GM18508 (cell line): ENCODE measurements around the gene ADH4.
"Not testable (repeated sequence)": the region's sequence is repeated elsewhere in the genome, so short reads cannot be mapped to it uniquely, and the experiment has no call there.

ENCODE experiments used
- ATAC-seq: cut with Tn5 transposase; IDR thresholded peaks from one replicate; pipeline ENCODE4 v1.9.1; 2021; ENCODE audit warnings: moderate number of reproducible peaks; ENCODE audit not compliant: insufficient read depth, unreplicated experiment

Gene ADH4

DNA sequence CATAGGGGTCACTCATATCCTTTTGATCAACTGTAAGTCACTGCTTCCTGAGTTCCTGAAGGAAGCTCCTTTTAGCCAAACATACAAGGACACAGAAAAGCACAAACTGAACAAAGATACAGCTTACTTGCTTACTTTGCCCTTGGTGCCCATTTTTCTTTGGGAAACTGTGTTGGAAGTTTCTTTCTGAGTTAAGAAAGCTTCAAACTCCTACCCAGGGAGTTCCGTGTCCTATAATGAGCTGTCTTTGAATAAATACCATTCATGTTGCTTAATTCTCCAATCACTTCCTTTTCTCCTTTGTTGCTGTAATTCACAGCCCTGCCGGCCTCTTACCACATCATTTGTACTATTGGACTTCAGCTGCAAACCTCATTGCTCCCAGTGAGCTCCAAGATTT lies at the start of gene ADH4:
Gene ADH4, minus strand, starts transcription at position 228 of the 400 bp plus-strand sequence. Its CDS starts 75 bp downstream, at position 153.
- no peak for ATAC-seq

DNA sequence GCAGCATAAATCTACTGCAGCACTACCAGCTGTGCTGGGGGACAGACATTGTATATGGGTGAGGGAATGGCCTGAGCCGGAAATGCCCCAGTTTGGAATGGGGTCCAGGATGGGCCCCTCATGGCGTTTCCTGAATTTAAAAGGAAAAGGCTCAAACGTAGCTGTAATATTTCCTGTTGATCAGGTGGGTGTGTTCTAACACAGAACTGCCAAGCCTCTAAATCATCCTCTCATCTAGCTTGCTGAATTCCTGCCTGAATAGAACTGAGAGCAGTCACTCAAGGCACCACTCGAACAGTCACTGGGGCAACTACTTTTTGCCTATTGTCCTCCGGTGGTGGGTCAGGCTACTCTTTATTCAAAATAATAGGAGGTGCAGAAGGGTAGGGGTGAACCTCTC lies 46.2 kb upstream of the ADH4 start:
- ATAC-seq = no peak

DNA sequence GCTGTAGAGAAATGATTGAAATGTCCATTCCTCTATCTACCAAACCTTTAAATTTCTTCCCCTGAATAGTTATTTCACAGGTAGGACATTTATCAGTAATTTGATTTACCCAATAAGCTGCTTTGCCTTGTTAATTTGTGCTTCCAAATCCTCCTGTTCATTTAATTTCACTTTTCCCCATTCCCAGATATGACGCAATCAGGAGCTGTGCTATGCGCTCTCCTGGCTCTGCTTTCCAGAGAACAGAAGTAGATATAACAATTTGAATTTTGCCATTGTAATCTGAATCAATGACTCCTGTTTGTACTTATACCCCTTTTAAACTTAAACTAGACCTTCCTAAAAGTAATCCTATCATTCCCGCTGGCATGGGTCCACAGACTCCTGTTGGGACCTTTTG lies 45.8 kb upstream of the ADH4 start:
- ATAC-seq = not testable (repeated sequence)

DNA sequence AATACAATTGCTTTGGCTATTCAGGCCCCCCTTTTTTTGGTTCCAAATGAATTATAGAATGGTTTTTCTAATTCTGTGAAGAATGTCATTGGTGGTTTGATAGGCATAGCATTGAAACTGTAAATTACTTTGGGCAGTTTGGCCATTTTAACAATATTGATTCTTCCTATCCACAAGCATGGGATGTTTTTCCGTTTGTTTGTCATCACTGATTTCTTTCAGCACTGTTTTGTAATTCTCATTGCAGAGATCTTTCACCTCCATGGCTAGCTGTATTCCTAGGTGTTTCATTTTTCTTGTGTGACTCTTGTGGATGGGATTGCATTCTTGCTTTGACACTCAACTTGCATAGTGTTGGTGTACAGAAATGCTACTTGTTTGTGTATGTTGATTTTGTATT lies 41.9 kb upstream of the ADH4 start:
- ATAC-seq = no peak

DNA sequence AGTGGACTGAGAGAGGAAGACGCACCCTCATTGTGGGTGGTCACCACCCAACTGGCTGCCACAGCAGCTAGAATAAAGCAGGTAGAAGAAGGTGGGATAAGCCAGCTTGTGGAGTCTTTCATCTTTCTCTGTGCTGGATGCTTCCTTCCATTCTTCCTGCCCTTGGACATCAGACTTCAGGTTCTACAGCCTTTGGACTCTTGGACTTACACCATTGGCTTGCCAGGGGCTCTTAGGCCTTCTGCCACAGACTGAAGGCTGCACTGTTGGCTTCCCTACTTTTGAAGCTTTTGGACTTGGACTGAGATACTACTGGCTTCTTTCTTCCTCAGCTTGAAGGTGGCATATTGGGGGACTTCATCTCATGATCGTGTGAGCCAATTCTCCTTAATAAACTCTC lies 41.5 kb upstream of the ADH4 start:
- no peak for ATAC-seq

DNA sequence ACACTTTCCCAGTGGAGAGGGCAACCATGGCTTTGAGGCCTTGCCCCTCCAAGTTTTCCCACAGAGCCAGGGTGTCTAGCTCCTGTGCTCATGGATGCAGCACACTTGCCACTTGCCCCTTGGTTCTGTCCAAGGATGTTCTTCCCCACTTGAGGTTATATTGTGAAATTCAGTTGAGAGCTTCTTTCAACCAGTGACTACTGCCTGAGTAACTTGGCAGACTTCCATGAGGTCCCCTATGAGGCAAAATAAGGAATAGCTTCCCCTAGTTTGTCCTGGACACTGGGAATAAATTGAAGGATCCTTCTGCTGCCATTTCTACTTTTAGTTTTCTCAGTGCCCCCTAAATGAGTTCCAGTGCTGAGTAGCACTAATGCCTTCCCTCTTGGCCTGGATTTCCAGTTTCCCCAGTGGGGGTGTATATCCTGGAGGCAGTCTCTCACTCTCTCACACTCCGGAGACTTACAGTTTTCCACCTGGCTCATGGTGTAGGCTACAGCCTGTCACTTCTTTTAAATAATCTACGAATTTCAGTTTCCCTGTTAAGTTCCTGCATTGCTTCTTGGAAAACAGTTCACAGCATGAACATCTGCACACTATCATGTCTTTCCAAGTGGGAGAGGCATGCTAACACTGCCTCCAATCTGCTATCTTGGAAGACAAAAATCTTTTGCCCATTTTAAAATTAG lies 36.4 kb upstream of the ADH4 start:
- ATAC-seq = no peak

DNA sequence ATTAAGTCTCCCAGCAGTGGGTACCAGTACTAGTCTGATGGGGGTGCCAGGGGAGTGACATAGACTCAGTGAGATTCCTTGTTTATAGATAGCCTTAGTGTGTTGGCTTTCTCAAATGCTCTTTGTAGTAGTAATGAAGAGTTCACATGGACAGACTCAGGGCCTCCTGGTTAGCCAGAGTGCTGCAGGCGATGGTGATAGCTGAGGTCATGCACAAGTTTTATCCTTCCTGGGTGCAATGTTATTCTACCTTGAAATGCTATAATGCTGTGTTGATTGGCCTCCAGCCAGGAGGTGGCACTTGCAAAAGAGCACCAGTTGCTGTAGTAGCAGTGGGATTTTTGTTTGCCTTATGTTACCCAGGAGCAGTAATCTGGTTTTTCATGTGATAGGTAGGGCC lies 35.5 kb upstream of the ADH4 start:
- ATAC-seq = no peak

DNA sequence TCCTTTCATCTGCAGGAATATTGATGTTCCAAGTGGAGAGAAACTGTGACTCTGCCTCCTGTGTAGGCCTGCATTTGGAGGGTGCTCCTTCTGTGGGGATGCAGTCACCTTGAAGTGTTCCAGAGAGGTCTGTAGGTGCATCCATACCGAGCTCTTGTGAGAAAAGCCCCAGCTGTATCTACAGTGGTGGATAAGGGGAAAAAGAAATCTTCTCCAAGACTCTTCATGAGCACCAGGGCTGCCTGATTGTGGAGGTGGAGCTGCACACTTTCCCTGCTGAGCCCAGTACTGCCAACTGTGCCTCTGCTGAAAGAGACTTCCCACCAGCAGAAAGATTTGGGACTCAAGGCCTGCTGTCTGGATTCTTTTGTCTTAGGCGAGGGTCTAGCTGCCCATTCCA lies 35.1 kb upstream of the ADH4 start:
- ATAC-seq = no peak

DNA sequence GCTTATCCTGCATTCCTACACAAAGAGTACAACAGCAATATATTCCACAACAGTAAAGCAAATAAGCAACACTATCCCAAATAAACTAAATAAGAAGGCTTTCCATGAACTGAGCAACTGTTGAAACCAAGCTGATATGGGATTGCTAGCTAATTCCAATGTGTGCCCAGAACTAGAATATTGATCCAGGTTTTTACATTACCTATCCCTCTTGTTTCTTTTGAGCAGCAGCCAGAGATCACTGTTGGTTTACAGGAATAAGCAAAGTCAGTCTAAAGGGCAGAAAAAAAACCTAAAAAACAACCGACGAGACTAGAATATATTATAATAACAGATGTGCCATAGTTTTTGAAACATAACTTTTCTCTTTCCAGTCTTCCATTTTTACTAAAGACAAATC lies 22.4 kb upstream of the ADH4 start:
- no peak for ATAC-seq

DNA sequence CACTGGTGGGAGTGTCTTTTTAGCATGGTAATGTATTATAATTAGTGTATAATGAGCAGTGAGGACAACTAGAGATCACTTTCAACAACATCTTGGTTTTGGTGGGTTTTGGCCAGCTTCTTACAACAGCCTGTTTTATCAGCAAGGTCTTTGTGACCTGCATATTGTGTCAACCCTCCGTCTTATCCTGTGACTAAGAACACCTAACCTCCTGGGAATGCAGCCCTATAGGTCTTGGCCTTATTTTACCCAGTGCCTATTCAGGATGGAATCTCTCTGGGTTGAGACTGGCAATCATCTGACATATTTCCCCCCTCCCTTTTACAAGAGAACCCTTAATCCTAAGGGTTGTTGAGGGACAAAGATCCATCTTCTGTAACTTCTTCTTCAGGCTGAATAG lies 21.9 kb upstream of the ADH4 start:
- no peak for ATAC-seq

DNA sequence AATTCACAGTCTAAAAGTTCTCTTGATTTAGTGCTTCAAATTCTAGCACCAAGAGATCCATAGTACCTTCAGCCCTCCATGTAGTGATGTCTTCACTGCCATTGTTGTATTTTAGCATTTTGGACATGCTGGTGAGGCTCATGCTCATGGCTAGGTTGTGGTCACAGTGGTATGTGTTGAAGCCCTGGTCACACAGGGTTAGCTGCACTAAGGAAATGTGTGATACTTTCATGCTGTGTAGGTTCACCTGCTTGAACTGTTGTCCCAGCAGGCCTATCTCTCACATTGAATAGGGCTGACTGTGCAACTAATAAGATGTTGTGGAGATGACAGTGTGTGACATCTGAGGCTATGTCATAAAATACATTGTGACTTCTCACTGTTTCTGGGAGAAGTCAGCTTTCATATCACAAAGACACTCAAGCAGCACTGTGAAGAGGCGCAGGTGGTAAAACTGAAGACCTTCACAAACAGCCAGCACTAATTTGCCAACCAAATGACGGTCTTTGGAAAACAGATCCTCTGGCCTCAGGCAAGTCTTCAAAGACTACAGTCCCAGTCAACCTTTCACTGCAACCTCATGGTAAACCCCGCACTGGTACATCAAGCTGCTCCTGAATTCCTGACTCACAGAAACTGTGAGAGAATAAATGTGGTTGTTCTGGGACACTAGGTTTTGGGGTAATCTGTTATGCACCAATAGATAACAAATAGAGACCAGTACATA lies 17.4 kb upstream of the ADH4 start:
- no peak for ATAC-seq

DNA sequence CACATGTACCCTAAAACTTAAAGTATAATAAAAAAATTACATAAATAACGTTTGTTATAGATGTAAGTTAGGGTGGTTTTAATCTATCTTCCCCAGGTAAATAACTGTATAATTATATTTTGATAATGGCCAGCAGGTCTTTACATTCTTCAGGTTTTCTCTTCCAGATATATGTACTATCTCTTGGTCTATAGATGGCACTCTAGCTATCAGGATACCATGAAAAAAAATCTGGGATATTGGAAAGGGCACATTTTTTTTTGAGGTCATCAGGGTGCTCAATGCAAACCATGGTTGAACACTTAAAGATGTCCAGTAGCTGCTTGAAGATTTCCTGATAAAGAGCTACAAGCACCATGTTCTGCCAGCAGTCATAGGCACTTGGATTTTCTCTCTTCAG lies 15.6 kb upstream of the ADH4 start:
- ATAC-seq = no peak

DNA sequence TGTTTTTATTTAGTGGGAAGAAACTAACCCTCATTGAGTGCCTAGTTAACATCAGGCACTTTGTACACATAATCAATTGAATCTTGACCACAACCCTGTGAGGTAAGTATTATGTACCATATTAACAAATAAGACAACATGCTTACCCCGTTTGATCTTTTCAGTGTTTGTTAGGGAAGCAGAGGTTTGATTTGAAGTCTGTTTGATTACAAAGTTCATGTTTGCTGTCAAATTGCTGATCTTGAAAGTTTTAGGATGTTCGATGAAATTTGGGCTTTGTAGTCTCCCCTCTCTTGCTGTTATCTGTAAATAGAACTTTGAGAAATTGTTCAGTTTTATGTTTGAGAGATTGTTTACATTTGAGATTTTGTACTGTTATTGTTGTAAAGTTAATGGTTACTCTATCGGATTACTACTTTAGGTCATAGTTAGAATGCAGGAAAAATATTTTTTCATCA lies 13.4 kb upstream of the ADH4 start:
- no peak for ATAC-seq

DNA sequence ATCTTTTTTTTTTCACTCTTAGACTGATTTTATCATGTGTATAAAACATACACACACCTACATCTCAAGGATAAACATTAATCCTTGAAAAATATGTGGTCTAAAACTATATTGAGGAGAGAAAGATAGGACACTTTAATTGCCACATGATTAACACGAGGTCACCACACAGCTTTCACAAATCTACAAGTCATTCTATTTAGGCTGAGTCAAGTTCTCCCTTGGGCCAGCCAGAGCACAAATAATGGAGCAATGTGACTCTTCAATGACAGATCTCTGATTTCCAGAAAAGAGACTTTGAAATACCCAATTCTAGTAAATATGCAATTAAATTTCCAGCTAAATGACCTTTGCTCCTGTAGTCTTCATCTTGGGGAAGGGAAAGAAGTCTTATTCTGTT lies 12.9 kb upstream of the ADH4 start:
- no peak for ATAC-seq

DNA sequence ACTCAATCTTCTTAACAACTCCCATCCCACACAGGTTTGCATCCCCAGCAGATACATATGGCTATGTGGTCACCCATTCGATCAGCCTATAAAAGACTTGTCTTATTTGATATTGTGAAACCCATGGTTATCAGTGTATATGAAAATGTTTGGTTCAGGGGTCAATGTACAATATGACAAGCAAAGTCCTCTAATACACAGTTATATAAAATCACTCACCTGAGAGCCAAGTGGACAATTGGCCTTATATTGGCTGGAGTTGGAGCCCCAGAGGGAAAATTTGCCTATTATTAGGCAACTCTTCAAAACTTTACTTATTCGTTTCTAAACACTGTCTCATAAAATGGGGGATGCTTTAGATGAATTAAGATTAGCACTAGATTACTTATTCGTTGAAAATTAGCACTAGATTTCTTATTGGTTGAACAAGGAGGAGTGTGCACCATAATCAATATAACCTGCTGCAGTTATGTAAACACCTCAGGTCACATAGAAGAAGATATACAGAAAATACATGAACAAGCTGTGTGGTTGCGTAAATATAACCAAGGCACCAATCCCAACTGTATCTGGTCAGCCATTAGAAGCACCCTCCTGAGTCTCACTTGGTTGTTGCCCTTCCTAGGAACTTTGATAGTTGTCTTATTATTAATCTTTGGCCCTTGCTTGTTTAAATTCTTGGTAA lies 10.7 kb upstream of the ADH4 start:
- ATAC-seq = no peak

DNA sequence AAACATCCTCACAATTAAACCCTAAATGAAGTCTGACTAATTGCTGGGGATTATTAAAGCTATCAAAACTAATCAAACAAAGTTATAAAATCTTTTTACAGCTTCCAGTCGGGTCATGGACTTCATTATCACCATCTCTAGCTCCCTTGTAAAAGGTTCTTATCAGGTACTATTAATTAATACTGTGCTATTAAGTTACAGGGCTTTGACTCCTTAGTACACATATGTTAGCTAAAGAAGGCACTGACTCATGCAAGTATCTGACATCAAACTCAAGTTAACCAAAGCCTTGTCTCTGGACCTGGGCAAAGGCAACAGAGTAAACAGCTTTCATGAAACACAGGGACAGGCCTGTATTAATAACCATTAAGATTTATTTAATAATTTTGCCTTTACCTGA lies 7.9 kb upstream of the ADH4 start:
- ATAC-seq = no peak

DNA sequence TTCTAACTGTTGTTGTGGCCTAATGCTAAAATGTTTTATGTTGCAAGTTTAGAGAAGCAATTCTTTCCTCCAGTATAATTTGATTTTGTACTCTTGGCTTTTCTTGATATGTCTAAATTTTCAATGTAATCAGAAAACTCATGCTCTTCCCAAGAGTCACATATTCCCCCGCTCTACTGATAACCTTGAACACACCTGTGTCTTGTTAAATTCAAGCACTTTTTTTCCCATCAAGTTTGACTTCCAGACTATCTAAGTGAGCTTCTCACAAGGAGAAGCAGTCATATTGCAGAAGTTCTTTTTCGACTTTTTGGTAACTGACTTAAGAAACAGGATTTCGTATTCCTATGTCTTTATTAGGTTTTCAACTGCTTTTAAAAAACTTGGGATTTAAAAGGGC lies 7.4 kb upstream of the ADH4 start:
- no peak for ATAC-seq

DNA sequence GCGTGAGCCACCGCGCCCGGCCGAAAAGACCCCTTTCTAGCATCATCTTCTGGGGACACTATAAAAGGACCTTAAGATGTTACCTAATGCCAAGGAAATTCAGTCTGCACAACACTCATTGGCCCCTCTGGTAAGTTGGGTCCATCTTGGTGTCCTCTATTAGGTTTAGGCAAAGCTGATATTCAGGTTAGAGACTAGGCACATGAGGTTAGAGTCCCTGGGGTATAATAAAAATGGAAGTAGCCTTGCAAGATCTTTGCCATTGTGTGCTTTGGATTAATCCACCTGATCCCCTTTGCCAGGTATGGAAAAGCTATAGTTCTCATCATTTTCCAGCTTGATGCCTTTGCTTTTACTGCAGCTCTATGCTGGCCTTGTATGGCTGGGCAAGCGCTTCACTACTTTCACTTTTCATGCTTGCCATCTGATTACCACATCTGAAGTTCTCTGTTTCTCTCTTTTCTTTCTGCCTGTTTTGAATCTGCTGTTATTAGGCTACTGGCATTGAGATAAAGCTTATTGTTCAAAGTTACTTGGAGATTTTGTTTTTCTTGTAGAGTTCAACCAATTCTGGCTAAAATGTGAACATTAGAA lies 5.4 kb upstream of the ADH4 start:
- ATAC-seq = no peak

DNA sequence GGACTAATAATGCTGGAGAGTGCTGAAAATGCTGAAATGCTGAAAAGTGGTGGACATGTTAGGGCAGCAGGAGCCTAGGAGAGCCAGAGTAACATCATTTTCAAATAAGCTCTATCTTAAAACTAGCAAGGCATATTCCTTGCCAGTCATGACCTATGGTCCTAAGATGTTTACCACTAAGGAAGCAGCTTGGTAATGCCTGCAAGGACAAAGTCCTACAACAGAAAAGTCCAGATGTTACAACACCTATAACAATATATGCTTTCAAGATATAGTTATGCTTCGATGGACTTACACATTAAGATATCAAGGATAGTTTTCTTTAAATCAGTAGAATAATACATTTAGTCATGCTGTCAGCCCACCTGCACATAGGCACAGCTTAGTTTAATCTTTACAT lies 4.5 kb upstream of the ADH4 start:
- ATAC-seq = no peak

DNA sequence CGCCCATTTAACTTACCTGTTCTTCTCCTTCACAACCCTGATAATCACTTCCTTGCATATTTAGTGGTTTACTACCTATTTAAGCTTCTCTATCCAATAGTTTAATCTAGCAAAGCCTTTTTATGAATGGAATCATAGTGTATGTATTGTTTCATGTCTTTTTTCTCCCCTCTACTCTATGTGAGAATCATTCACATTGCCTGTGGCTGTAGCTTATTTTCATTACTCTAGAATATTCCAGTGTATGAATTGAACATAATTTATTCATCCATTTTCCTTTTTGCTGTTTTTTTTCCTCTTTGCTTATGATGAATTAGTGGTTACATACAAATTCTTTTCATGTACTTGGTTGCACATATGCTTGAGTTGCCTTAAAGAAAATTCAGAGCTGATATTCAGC lies 490 bp upstream of the ADH4 start:
- no peak for ATAC-seq

DNA sequence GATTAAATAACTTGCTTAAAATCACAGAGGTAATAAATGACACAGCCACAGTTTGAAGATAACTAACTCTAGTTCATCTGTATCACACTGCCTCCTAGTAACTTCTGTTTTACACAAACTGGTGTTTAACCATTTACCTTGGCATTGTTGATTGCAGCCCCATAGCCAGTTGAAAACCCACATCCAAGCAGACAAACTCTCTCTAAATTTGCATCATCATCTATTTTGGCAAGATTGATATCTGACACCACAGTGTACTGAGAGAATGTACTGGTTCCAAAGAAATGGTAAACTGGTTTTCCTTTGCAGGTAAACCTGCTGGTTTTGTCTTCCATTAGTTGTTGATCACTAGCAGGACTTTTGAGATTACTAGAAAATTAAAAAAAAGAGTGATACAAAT lies 7.8 kb downstream of the ADH4 start:
- no peak for ATAC-seq
